Spinal cord (tissue), 10 donors: ENCODE results near the gene ATP8A2. TPM values are rescaled to one million over a fixed set of nuclear protein-coding genes. Genes with fewer than 3 reads are reported as not detected.
"Not testable (repeated sequence)": the region's sequence is repeated elsewhere in the genome, so short reads cannot be mapped to it uniquely, and the experiment has no call there.

ENCODE experiments used
- DNase-seq, 6 donors: peaks; one replicate each; pipeline versions ENCODE4 v3.0.0 to v3.0.0-alpha.2; 2013 to 2015; ENCODE audit warnings: low spot score in 6 of 6, low read depth in 4 of 6
- H3K27ac ChIP-seq: one replicate; pipeline ENCODE4 v1.5.1; 2013; ENCODE audit warnings: low read depth, low read length, control low read depth
- H3K27me3 ChIP-seq: one replicate; pipeline ENCODE4 v1.6.1; 2013; ENCODE audit warnings: low read length; ENCODE audit not compliant: control insufficient read depth, insufficient read depth
- H3K36me3 ChIP-seq: one replicate; pipeline ENCODE4 v1.6.1; 2013; ENCODE audit warnings: low read length; ENCODE audit not compliant: control insufficient read depth, insufficient read depth
- H3K4me1 ChIP-seq: one replicate; pipeline ENCODE4 v1.6.1; 2013; ENCODE audit warnings: low read length; ENCODE audit not compliant: control insufficient read depth, insufficient read depth
- H3K4me3 ChIP-seq: one replicate; pipeline ENCODE4 v1.5.1; 2013; ENCODE audit warnings: low read depth, low read length, control low read depth
- H3K9me3 ChIP-seq: one replicate; pipeline ENCODE4 v1.6.1; 2013; ENCODE audit warnings: low read length; ENCODE audit not compliant: control insufficient read depth, insufficient read depth
- WGBS: methylation state at CpG from one replicate; pipeline ENCODE4 v1.1.5; 2013; ENCODE audit warnings: missing lambda C conversion rate; ENCODE audit not compliant: insufficient coverage; 5-methylcytosine and 5-hydroxymethylcytosine counted together
- polyA plus RNA-seq, 2 donors: library from polyadenylated mRNA; unstranded; fragments of 120-200 nt; gene quantifications; one replicate each; pipeline ENCODE4 v1.2.1, GENCODE V29; 2013; ENCODE audit not compliant: insufficient read length in 2 of 2
- total RNA-seq, 2 donors: library from RNA; depleted of rRNA in 1 of 2; stranded (reverse); fragments of 120-200 nt in 1 of 2; fragments of >200 nt in 1 of 2; gene quantifications; one replicate each; pipeline versions ENCODE4 v1.2.3 to v1.2.4, GENCODE V29; 2013 to 2014
- donor health status: healthy.

Gene ATP8A2
- total and polyA plus RNA-seq, 4 donors: 14.9 to 59.0 (median 28.0) TPM

- Histone ChIP-seq H3K4me1 (no peaks in the 10 kb centered on the region), H3K9me3 (no peaks in the 10 kb centered on the region), H3K27me3 (no peaks in the 10 kb centered on the region), H3K4me3 (no peak overlapping the region), H3K36me3 (no peaks in the 10 kb centered on the region), H3K27ac (no peak overlapping the region)
- WGBS: 84% methylated on average over 4 of the region's 4 CpGs
- no peak for DNase-seq
Measured at GRCh38 chr13:25353344-25353743, 18.4 kb upstream of the ATP8A2 start.

DNA sequence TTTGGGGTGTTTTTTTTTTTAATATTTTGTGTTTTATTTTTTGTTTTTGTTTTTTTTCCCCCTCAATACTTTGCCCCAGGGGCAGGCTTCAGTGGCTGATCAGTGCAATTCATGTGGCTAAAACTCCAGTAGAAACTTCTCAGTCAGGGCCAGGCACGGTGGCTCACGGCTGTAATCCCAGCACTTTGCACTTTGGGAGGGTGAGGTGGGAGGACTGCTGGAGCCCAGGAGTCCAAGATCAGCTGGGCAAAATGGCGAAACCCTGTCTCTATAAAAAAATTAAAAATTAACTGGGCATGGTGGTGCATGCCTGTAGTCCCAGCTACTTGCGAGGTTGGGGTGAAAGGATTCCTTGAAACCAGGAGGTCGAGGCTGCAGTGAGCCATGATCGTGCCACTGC, 17.4 kb upstream of the ATP8A2 start:
- Histone ChIP-seq H3K36me3 (no peaks in the 10 kb centered on the region), H3K9me3 (no peaks in the 10 kb centered on the region), H3K4me3 (no peak overlapping the region), H3K4me1 (no peaks in the 10 kb centered on the region), H3K27ac (no peak overlapping the region), H3K27me3 (no peaks in the 10 kb centered on the region)
- no peak for DNase-seq
- WGBS: 93% methylated on average over 3 of the region's 6 CpGs

DNA sequence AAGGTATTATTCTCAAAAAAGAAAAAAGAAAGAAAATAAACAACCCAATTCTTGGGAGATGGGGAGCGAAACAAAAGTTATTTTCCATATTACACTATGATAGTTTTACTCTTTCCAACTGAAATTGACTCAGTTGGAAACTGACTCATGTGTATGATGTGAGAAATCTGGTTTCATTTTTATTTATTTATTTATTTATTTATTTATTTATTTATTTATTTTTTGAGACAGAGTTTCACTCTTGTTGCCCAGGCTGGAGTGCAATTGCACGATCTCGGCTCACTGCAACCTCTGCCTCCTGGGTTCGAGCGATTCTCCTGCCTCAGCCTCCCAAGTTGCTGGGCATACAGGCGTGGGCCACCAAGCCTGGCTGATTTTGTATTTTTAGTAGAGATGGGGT, 11.3 kb upstream of the ATP8A2 start:
- H3K9me3 ChIP-seq, H3K27ac ChIP-seq, H3K4me1 ChIP-seq, DNase-seq, H3K27me3 ChIP-seq, H3K4me3 ChIP-seq, H3K36me3 ChIP-seq: not testable (repeated sequence)
- WGBS: 100% methylated on average over 4 of the region's 6 CpGs

DNA sequence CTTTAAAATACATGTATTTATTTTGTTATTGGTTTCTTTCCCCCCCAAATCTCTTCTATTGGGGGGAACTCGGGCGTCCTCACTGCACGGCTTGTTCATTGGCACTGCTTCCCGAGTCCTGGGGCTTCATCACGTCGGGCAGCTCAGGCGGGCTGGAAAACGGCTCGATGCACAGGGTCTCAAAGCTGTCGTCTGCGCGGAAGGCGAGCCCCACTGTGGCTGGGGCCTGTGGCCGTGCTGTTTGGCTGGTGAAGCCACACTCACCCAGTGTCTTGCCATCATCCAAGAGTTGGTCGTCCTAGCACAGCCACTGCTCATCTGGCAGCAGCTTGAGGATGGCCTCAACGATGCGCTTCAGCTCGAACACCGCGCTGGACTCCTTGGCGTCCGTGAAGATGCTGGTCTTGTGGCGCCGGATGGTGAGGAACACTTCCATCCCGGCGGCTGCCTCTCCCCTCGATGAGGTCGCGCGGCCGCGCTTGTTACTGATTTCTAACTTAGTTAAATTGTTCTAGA, 6.0 kb upstream of the ATP8A2 start:
- WGBS: 92% methylated on average over 26 of the region's 32 CpGs
- Histone ChIP-seq H3K27me3 (no peaks in the 10 kb centered on the region), H3K4me1 (no peaks in the 10 kb centered on the region), H3K9me3 (no peaks in the 10 kb centered on the region), H3K36me3 (no peaks in the 10 kb centered on the region), H3K4me3 (no peak overlapping the region), H3K27ac (no peak overlapping the region)
- DNase-seq: no peak

DNA sequence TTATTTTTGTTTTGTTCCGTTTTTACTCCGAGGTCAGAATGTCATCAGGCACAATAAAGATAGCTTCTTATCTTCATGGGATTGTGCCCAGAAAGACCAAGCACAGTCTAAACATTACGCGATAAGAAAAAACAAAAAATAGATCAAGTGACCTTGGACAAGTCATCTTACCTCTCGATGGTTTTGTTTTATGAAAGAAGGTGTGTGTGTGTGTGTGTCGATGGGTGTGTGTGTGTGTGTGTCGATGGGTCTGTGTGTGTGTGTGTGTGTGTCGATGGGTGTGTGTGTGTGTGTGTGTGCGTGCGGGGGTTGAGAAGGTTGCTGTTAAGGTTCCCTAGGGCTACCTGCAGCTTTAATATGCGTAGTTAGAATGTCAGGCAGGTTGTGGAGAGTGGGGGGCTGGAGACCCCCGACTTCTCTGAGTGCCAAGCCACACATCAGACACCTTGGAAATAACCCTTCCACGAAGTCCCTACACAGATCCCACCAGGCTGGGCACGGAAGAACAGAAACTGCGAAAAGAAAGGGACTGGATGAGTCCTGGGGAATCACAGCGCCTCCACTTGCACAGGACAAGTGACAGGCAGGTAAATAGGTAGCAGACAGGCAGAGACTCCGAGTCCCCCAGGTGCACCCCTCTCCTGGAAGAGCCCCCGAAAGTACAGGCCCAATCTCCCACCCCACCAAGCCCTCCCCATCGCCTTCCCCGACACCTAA, 458 bp upstream of the ATP8A2 start:
- 47% methylated on average over 15 of the region's 20 CpGs for WGBS
- H3K27me3 ChIP-seq: peaks cover 20% of the 10 kb centered on the region
- peaks cover 9% of the 10 kb centered on the region for H3K4me1 ChIP-seq
- H3K27ac ChIP-seq: no peak overlapping the region
- H3K9me3 ChIP-seq: no peaks in the 10 kb centered on the region
- DNase-seq: peak in 3 of 6 donors; percentile 4 to 83 (median 10)
- no peaks in the 10 kb centered on the region for H3K36me3 ChIP-seq
- peak overlapping the region; percentile 22 for H3K4me3 ChIP-seq

DNA sequence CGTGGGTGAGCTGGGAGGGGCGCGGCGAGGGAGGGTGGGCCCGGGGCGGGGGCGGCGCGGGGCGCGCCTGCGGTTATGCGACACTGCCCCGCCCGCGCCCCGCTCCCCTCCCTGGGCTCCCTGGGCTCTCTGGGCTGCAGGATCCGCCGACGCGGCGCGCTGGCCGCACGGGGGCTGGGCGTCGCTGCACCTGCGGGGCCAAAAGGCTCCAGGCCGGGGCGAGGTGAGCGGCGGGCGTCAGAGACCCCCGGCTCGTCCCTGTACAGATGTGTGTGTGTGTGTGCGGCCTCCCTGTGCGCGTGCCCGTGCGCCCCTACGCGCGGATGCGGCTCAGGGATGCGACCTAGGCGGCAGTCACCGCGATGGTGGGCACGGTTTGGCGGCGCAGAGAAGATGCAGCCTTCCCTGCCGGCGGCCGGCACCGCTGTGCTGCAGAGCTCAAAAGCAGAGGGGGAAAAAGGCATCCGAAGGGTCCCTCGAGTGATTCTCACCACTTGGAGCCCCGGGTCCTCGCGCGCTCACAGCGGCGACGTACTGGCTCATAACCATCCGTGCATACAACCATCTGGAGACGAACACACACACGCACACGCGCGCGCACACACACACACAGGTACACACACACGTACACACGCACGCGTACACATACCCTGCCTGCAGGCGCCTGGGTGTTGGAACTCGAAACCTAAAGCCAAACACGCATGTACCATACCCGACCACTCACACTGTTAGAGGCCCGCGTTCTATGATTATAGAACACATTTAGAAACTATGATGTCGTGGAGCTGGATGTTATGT, 709 bp downstream of the ATP8A2 start:
- peak overlapping the region; percentile 38 for H3K27ac ChIP-seq
- H3K4me1 ChIP-seq: peaks cover 9% of the 10 kb centered on the region
- no peaks in the 10 kb centered on the region for H3K36me3 ChIP-seq
- WGBS: 6% methylated on average over 78 of the region's 82 CpGs
- H3K27me3 ChIP-seq: peaks cover 20% of the 10 kb centered on the region
- no peaks in the 10 kb centered on the region for H3K9me3 ChIP-seq
- peak in 5 of 6 donors; percentile 36 to 93 (median 48) for DNase-seq
- H3K4me3 ChIP-seq: peak overlapping the region; percentile 40

- H3K4me1 ChIP-seq: peaks cover 9% of the 10 kb centered on the region
- H3K36me3 ChIP-seq: no peaks in the 10 kb centered on the region
- no peak overlapping the region for H3K27ac ChIP-seq
- no peaks in the 10 kb centered on the region for H3K9me3 ChIP-seq
- DNase-seq: peak in 2 of 6 donors; percentile 49 to 57
- H3K27me3 ChIP-seq: peaks cover 20% of the 10 kb centered on the region
- WGBS: 21% methylated on average over 5 of the region's 9 CpGs
- no peak overlapping the region for H3K4me3 ChIP-seq
Measured at GRCh38 chr13:25375727-25376358, 4.1 kb downstream of the ATP8A2 start.

GRCh38 chr13:25377244-25377962, 5.6 kb downstream of the ATP8A2 start:
- H3K4me3 ChIP-seq: no peak overlapping the region
- H3K36me3 ChIP-seq: no peaks in the 10 kb centered on the region
- peaks cover 12% of the 10 kb centered on the region for H3K27me3 ChIP-seq
- H3K4me1 ChIP-seq: peaks cover 4% of the 10 kb centered on the region
- no peak for DNase-seq
- 90% methylated on average over 5 of the region's 7 CpGs for WGBS
- no peak overlapping the region for H3K27ac ChIP-seq
- H3K9me3 ChIP-seq: no peaks in the 10 kb centered on the region

GRCh38 chr13:25378528-25378927, 6.8 kb downstream of the ATP8A2 start:
- no peaks in the 10 kb centered on the region for H3K4me1 ChIP-seq
- H3K4me3 ChIP-seq: no peak overlapping the region
- peaks cover 2% of the 10 kb centered on the region for H3K27me3 ChIP-seq
- DNase-seq: peak in 2 of 6 donors; percentile 32 to 85
- no peaks in the 10 kb centered on the region for H3K36me3 ChIP-seq
- no peaks in the 10 kb centered on the region for H3K9me3 ChIP-seq
- 40% methylated on average over 1 of the region's 5 CpGs for WGBS
- H3K27ac ChIP-seq: no peak overlapping the region
